SK-N-SH (cell line): Measurements from ENCODE around the gene SMARCD2. TPM values are rescaled to one million over a fixed set of nuclear protein-coding genes. Genes with fewer than 3 reads are reported as not detected.
A peak's percentile ranks its signal among the peaks of the same experiment; 100 is the strongest.

ENCODE experiments used
- CTCF ChIA-PET: fragments of 300-600, 350-600 bp; formaldehyde crosslinking; extraction: SDS; loops from one replicate; lab custom pipeline; 2021; lab: Yijun Ruan, JAX
- POLR2A ChIA-PET: fragments of 350-600 bp; sonication (Branson Sonifier 250); formaldehyde crosslinking; extraction: SDS; loops from one replicate; lab custom pipeline; 2020; ENCODE audit warnings: antibody characterized with exemption, inconsistent platforms; lab: Yijun Ruan, JAX
- DNase-seq: peaks from one replicate; pipeline ENCODE4 v3.0.0; 2012
- H2AFZ ChIP-seq: fragments of 200-600 bp; sonication (generic); 2 replicates; pipeline ENCODE4 v1.8.1; 2016; ENCODE audit warnings: antibody characterized with exemption, mild to moderate bottlenecking, low read depth
- H3F3A ChIP-seq: fragments of 200-600 bp; sonication (generic); replicated peaks from 2 replicates; pipeline ENCODE3; 2016; ENCODE audit warnings: antibody characterized with exemption, mild to moderate bottlenecking; ENCODE audit not compliant: insufficient read depth
- H3K27ac ChIP-seq, 2 experiments: fragments of 200-500 bp in 1 of 2; fragments of 200-600 bp in 1 of 2; sonication (Bioruptor generic) in 1 of 2; sonication (generic), shearing (Covaris generic) in 1 of 2; 2 replicates each; pipeline versions ENCODE4 v1.5.1 to v1.6.1; 2014 to 2016; ENCODE audit warnings: low read depth in 2 of 2, inconsistent platforms in 1 of 2, low read length in 1 of 2, mild to moderate bottlenecking in 1 of 2, mixed read lengths in 1 of 2
- H3K27me3 ChIP-seq: fragments of 200-600 bp; sonication (generic), shearing (Covaris generic); 2 replicates; pipeline ENCODE4 v1.6.1; 2016; ENCODE audit warnings: mixed run types; ENCODE audit not compliant: insufficient read depth
- H3K36me3 ChIP-seq, 2 experiments: fragments of 200-500 bp in 1 of 2; fragments of 200-600 bp in 1 of 2; sonication (Bioruptor generic) in 1 of 2; sonication (generic) in 1 of 2; replicated peaks in 1 of 2; 2 replicates each; pipeline versions ENCODE3 to v1.5.1; 2014 to 2016; ENCODE audit warnings: low read length in 1 of 2, mild to moderate bottlenecking in 1 of 2; ENCODE audit not compliant: insufficient read depth in 2 of 2, control insufficient read depth in 1 of 2
- H3K4me1 ChIP-seq, 2 experiments: fragments of 200-500 bp in 1 of 2; fragments of 200-600 bp in 1 of 2; sonication (Bioruptor generic) in 1 of 2; sonication (generic), shearing (Covaris generic) in 1 of 2; 2 replicates each; pipeline versions ENCODE4 v1.5.1 to v1.6.1; 2014 to 2016; ENCODE audit warnings: low read depth in 1 of 2, low read length in 1 of 2, mixed run types in 1 of 2; ENCODE audit not compliant: insufficient read depth in 2 of 2, control insufficient read depth in 1 of 2
- H3K4me2 ChIP-seq: fragments of 200-600 bp; sonication (generic), shearing (Covaris generic); 2 replicates; pipeline ENCODE4 v1.6.1; 2017; ENCODE audit warnings: mixed run types
- H3K4me3 ChIP-seq, 2 experiments: fragments of 200-500 bp in 1 of 2; fragments of 200-600 bp in 1 of 2; sonication (Bioruptor generic) in 1 of 2; sonication (generic), shearing (Covaris generic) in 1 of 2; 2 replicates each; pipeline versions ENCODE4 v1.5.1 to v1.8.1; 2014 to 2016; ENCODE audit warnings: low read depth in 2 of 2, inconsistent platforms in 1 of 2, low read length in 1 of 2, mild to moderate bottlenecking in 1 of 2, mixed read lengths in 1 of 2, moderate library complexity in 1 of 2
- H3K79me2 ChIP-seq: fragments of 200-600 bp; sonication (generic); 2 replicates; pipeline ENCODE4 v1.8.1; 2017; ENCODE audit warnings: mild to moderate bottlenecking; ENCODE audit not compliant: insufficient read depth
- H3K9ac ChIP-seq: fragments of 200-600 bp; sonication (generic); 2 replicates; pipeline ENCODE4 v1.6.1; 2017; ENCODE audit warnings: mixed run types
- H3K9me2 ChIP-seq: fragments of 200-600 bp; sonication (generic); 2 replicates; pipeline ENCODE4 v1.6.1; 2017; ENCODE audit warnings: mixed run types
- H3K9me3 ChIP-seq: fragments of 200-600 bp; sonication (generic); 2 replicates; pipeline ENCODE4 v1.6.1; 2017; ENCODE audit warnings: mixed run types, mild to moderate bottlenecking, moderate library complexity
- H4K20me1 ChIP-seq: fragments of 200-600 bp; sonication (generic); 2 replicates; pipeline ENCODE4 v1.6.1; 2017; ENCODE audit warnings: mild to moderate bottlenecking, mixed run types; ENCODE audit not compliant: insufficient read depth
- CTCF ChIP-seq: fragments of 200-600 bp; sonication (generic); IDR thresholded peaks from 2 replicates; pipeline ENCODE4 v1.6.1; 2017; ENCODE audit warnings: antibody characterized with exemption, mild to moderate bottlenecking, moderate library complexity
- ELF1 ChIP-seq: IDR thresholded peaks from 2 replicates; pipeline ENCODE4 v1.4.0; 2012
- EZH2phosphoT487 ChIP-seq: fragments of 200-600 bp; sonication (generic); IDR thresholded peaks from 2 replicates; pipeline ENCODE4 v1.6.1; 2017; ENCODE audit warnings: low read depth, mixed run types, mild to moderate bottlenecking, antibody characterized with exemption, moderate library complexity, borderline replicate concordance
- FOXJ3 ChIP-seq: sonication (generic); formaldehyde crosslinking; IDR thresholded peaks from 2 replicates; pipeline ENCODE4 v1.5.1; 2020; ENCODE audit warnings: mild to moderate bottlenecking, missing genetic modification reagents
- IRF3 ChIP-seq: fragments of 150-350 bp; IDR thresholded peaks from 2 replicates; pipeline ENCODE4 v1.6.1; 2016; ENCODE audit warnings: mild to moderate bottlenecking, low read depth, low read length
- JUND ChIP-seq: IDR thresholded peaks from 2 replicates; pipeline ENCODE4 v1.4.0; 2012
- MAX ChIP-seq: IDR thresholded peaks from 2 replicates; pipeline ENCODE4 v1.4.0; 2012; ENCODE audit warnings: low read depth
- MEF2A ChIP-seq: IDR thresholded peaks from 2 replicates; pipeline ENCODE4 v1.4.0; 2012; ENCODE audit warnings: low read depth, borderline replicate concordance
- NFIC ChIP-seq: IDR thresholded peaks from 2 replicates; pipeline ENCODE4 v1.4.0; 2012; ENCODE audit warnings: borderline replicate concordance
- NRF1 ChIP-seq: IDR thresholded peaks from 2 replicates; pipeline ENCODE4 v1.6.1; 2012; ENCODE audit warnings: low read depth, mild to moderate bottlenecking, low read length
- POLR2AphosphoS5 ChIP-seq: IDR thresholded peaks from 2 replicates; pipeline ENCODE4 v1.6.1; 2012; ENCODE audit warnings: low read depth, low read length
- RCOR1 ChIP-seq: fragments of 150-350 bp; IDR thresholded peaks from 2 replicates; pipeline ENCODE4 v1.6.1; 2017; ENCODE audit warnings: antibody characterized with exemption, low read length
- RFX5 ChIP-seq: IDR thresholded peaks from 2 replicates; pipeline ENCODE4 v1.6.1; 2012; ENCODE audit warnings: mild to moderate bottlenecking, improper control_type of control experiment, low read length
- SMC3 ChIP-seq: IDR thresholded peaks from 2 replicates; pipeline ENCODE4 v1.6.1; 2012; ENCODE audit warnings: low read depth, low read length, improper control_type of control experiment
- YY1 ChIP-seq: IDR thresholded peaks from 2 replicates; pipeline ENCODE4 v1.4.0; 2012; ENCODE audit warnings: low read depth, mild to moderate bottlenecking
- ZBTB33 ChIP-seq: IDR thresholded peaks from 2 replicates; pipeline ENCODE4 v1.4.0; 2012; ENCODE audit warnings: low read depth, borderline replicate concordance
- WGBS: methylation state at CpG from one replicate; pipeline ENCODE4 v1.1.6; 2017; ENCODE audit warnings: low lambda C conversion rate; 5-methylcytosine and 5-hydroxymethylcytosine counted together
- polyA plus RNA-seq, 3 experiments: library from polyadenylated mRNA; depleted of rRNA; stranded (reverse); fragments of >200 nt; gene quantifications; 2 replicates each; pipeline ENCODE4 v1.2.3, GENCODE V29; 2012

The SMARCD2 gene
- polyA plus RNA-seq, 1 of the 3 experiments (the other 2 are of a cell fraction), result 89.1 TPM

- no peak overlapping the region for H3K27ac ChIP-seq
These were observed 6.6 kb upstream of the SMARCD2 start for GRCh38 chr17:63848834-63849689.

GRCh38 chr17:63847525-63848249 lies 5.2 kb upstream of the SMARCD2 start:
- CTCF ChIA-PET, result interaction anchor here (1.0 to 3.0 kb wide), 4 partner anchors 12 to 19 kb away, joined by 3 to 24 read pairs (median 6); no protein-coding TSS in a partner anchor
- Histone ChIP-seq H2AFZ (no peak overlapping the region), H3K4me1 (peaks cover 0 to 4% of the 10 kb centered on the region in 2 experiments; a peak in 1 of 4 replicates), H3K9me3 (no peaks in the 10 kb centered on the region), H3K36me3 (no peaks in the 10 kb centered on the region), H3F3A (peaks cover 12% of the 10 kb centered on the region), H3K27me3 (no peaks in the 10 kb centered on the region; the same call in 1 of the 2 replicates), H4K20me1 (no peaks in the 10 kb centered on the region), H3K9ac (no peak overlapping the region), H3K9me2 (no peaks in the 10 kb centered on the region), H3K4me3 (no peak overlapping the region), H3K79me2 (no peaks in the 10 kb centered on the region), H3K4me2 (no peak overlapping the region), H3K27ac (no peak overlapping the region)
- DNase-seq, result no peak
- POLR2A ChIA-PET, result no interaction called here
- 62% methylated on average over 3 of the region's 3 CpGs for WGBS
- TF ChIP-seq ELF1 (no peak), MEF2A (no peak), JUND (no peak), EZH2phosphoT487 (no peak), MAX (no peak), ZBTB33 (no peak), FOXJ3 (CRISPR knock-in tag) (no peak), NFIC (no peak), IRF3 (no peak), NRF1 (no peak), RCOR1 (no peak), YY1 (no peak), CTCF (no peak), POLR2AphosphoS5 (no peak), SMC3 (no peak)

More at GRCh38 chr17:63848834-63849689, 6.6 kb upstream of the SMARCD2 start:
- no peak overlapping the region for H2AFZ ChIP-seq
- DNase-seq, result peak; percentile 66
- H4K20me1 ChIP-seq, result no peaks in the 10 kb centered on the region
- peaks cover 5% of the 10 kb centered on the region for H3F3A ChIP-seq
- peaks cover 2% of the 10 kb centered on the region; the same call in 1 of the 2 replicates for H3K27me3 ChIP-seq
- no peaks in the 10 kb centered on the region for H3K9me3 ChIP-seq
- H3K9me2 ChIP-seq, result no peaks in the 10 kb centered on the region
- POLR2A ChIA-PET, result no interaction called here
- H3K79me2 ChIP-seq, result no peaks in the 10 kb centered on the region
- no peak overlapping the region; a peak in 1 of 4 replicates for H3K4me3 ChIP-seq
- H3K36me3 ChIP-seq, result no peaks in the 10 kb centered on the region
- TF ChIP-seq NFIC, result no peak
- no peak for TF ChIP-seq ELF1
- TF ChIP-seq RFX5, result peak; percentile 95
- TF ChIP-seq, all 33 proteins: peak for 1
- CTCF ChIA-PET, result interaction anchor here (0.6 to 2.3 kb wide), 7 partner anchors 10 to 70 kb away, joined by 3 to 7 read pairs (median 3); partner anchors contain the start of gene CSHL1
- no peaks in the 10 kb centered on the region for H3K4me1 ChIP-seq
- H3K9ac ChIP-seq, result no peak overlapping the region
- H3K4me2 ChIP-seq, result no peak overlapping the region
- WGBS, result 83% methylated on average over 82 of the region's 82 CpGs
